H7 (cell line): Measurements from ENCODE around the gene EPHB2. TPM values are rescaled to one million over a fixed set of nuclear protein-coding genes. Genes with fewer than 3 reads are reported as not detected.

Experiments
- DNase-seq: peaks from one replicate; pipeline ENCODE4 v3.0.0; 2012
- H3K27me3 ChIP-seq: 2 replicates; pipeline ENCODE4 v1.6.0; 2011; ENCODE audit warnings: mild to moderate bottlenecking, low read length; ENCODE audit not compliant: control insufficient read depth, insufficient read depth
- H3K36me3 ChIP-seq: replicated peaks from 2 replicates; pipeline ENCODE4 v1.5.1; 2011; ENCODE audit warnings: low read length; ENCODE audit not compliant: control insufficient read depth, insufficient read depth
- H3K4me3 ChIP-seq: 2 replicates; pipeline ENCODE4 v1.5.1; 2011; ENCODE audit warnings: low read depth, mild to moderate bottlenecking, control low read depth, low read length, moderate library complexity; ENCODE audit not compliant: insufficient read depth
- total RNA-seq: library from RNA; depleted of rRNA; stranded (reverse); fragments of >200 nt; shearing (Covaris generic); gene quantifications from 2 replicates; pipeline ENCODE4 v1.2.3, GENCODE V29; 2014

EPHB2 gene
- total RNA-seq, 1 experiment from 2014 or later: 14.8 TPM

GRCh38 chr1:22850281-22850680 is 139.6 kb downstream of the EPHB2 start:
- Histone ChIP-seq H3K36me3 (no peaks in the 10 kb centered on the region), H3K27me3 (no peaks in the 10 kb centered on the region), H3K4me3 (no peak overlapping the region)
- DNase-seq: no peak

DNA sequence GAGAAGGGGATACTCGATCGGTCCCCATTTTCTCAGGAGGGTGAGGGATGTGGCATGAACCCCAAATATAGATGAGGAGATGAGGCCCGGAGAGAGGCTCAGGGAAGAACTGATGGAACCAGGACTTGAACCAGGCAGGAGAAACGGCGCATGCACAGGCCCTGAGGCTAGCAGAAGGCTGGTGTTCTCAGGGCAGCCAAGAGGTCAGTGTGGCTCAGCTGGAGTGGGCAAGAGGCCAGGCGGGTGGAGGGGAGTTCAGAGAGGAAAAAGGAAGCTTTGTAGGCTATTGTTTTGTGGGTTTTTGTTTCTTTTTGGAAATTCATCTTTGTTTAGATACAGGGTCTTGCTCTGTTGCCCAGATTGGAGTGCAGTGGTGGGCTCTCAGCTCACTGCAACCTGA is 140.0 kb downstream of the EPHB2 start:
- Histone ChIP-seq H3K4me3 (no peak overlapping the region), H3K36me3 (no peaks in the 10 kb centered on the region), H3K27me3 (no peaks in the 10 kb centered on the region)
- DNase-seq: no peak

DNA sequence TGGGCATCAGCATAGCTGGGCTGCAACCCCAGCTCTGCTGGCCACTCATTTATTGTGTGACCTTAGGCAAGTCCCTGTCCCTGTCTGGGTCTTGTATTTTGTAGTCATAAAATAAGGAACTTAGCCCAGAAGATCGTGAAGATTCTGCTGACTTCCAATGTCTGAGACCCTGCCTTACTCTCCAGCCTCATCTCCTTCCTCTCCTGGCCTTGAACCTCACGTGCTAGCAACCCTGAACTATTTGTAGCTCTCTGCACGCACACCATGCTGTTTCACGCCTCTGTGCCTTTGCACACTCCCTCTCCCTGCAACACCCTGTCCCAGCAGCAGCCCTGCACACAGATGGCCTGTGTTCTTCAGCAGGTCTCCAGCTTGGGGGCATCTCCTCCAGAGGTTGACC is 140.9 kb downstream of the EPHB2 start:
- no peak for DNase-seq
- Histone ChIP-seq H3K27me3 (no peaks in the 10 kb centered on the region), H3K36me3 (no peaks in the 10 kb centered on the region), H3K4me3 (no peak overlapping the region)

- Histone ChIP-seq H3K36me3 (no peaks in the 10 kb centered on the region), H3K4me3 (no peak overlapping the region), H3K27me3 (no peaks in the 10 kb centered on the region)
- no peak for DNase-seq
Measured at GRCh38 chr1:22852144-22852655, 141.6 kb downstream of the EPHB2 start.

GRCh38 chr1:22853651-22854185 is 143.1 kb downstream of the EPHB2 start:
- Histone ChIP-seq H3K36me3 (no peaks in the 10 kb centered on the region), H3K27me3 (no peaks in the 10 kb centered on the region), H3K4me3 (no peak overlapping the region)
- DNase-seq: no peak

DNA sequence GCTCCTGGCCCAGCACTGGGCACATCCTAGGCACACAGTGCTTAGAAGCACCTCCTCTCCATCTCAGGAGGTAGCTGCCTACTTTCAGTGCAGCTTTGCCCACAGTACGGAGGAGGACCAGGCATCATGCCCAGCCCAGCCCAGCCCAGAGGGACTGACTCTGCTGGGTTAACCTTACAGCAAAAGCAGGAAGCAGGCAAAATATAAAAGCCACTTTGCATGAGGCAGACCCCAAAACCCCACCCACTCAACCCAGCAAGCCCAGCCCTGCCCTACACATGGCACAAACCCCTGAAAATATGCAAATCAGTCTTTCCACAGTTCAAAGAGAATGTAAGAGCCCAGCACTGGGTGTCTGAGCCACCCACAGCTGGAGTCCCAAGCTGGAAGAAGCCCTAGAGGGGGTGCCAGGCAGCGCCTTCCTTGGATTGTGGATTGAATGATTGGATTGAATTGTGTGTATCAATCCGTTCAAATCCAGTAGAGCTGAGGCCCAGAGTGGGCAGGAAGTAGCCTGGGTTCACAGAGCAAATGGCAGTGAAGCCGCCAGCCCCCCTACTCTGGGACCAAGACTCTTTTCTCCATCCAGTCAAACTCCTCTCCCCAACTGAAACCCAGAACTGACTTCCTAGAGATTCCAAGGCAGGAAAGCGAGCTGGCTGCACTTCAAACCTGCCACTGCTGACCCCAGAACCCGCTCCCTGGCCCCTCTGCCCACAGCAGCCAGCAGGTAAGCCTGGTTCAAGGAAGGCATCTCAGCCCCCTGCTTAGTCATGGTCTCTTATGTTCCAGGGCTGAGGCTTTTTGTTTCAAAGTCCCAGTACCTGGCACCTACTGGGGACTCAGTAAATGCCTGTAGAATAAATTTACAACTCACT is 144.3 kb downstream of the EPHB2 start:
- no peak overlapping the region for H3K4me3 ChIP-seq
- H3K27me3 ChIP-seq: no peaks in the 10 kb centered on the region
- DNase-seq: no peak
- no peaks in the 10 kb centered on the region for H3K36me3 ChIP-seq

- H3K4me3 ChIP-seq: no peak overlapping the region
- no peaks in the 10 kb centered on the region for H3K36me3 ChIP-seq
- H3K27me3 ChIP-seq: no peaks in the 10 kb centered on the region
- no peak for DNase-seq
Measured at GRCh38 chr1:22855668-22856606, 145.3 kb downstream of the EPHB2 start.

DNA sequence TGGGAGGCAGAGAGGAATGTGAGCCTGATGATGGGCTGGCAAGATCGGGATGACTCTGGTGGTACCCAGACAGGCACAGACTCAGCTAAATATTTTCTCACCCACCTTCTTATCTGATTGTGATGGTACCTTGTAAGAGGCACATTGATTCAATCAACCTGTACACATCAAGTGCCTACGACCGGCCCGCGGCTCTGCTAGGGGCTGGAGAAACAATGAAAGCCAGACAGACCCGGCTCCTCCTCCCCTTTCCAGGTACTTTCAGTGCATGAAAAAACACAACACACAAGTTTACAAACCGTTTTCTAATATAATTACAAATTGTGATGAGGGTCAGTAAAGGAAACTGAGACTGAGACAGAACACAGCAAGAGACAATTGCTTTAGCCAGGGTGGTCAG is 147.0 kb downstream of the EPHB2 start:
- no peak overlapping the region for H3K4me3 ChIP-seq
- H3K36me3 ChIP-seq: no peaks in the 10 kb centered on the region
- DNase-seq: no peak
- no peaks in the 10 kb centered on the region for H3K27me3 ChIP-seq

GRCh38 chr1:22860414-22860800 is 149.8 kb downstream of the EPHB2 start:
- Histone ChIP-seq H3K36me3 (no peaks in the 10 kb centered on the region), H3K27me3 (no peaks in the 10 kb centered on the region), H3K4me3 (no peak overlapping the region)
- no peak for DNase-seq

DNA sequence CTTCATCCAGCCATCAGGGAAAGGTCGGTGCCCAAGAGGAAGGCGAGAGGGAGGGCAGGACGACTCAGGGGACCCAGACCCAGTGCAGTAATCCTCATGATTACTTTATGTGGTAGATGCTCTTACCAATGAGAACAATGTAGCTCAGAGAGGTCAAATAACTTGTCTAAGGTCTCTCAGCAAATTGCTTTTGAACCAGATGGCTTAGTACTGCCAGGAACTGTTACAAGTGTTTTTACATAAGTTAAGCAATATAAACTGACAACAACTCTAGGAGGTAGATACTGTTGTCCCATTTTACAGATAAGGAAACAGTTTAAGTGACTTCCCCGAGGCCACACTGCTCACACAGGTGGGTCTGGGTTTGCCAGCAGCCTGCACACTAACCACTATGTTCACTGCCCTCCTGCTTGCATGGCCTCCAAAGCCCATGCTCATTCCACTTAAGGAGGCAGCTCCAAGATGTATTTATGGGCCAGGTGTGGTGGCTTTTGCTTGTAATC is 150.3 kb downstream of the EPHB2 start:
- Histone ChIP-seq H3K36me3 (no peaks in the 10 kb centered on the region), H3K27me3 (no peaks in the 10 kb centered on the region), H3K4me3 (no peak overlapping the region)
- DNase-seq: no peak

DNA sequence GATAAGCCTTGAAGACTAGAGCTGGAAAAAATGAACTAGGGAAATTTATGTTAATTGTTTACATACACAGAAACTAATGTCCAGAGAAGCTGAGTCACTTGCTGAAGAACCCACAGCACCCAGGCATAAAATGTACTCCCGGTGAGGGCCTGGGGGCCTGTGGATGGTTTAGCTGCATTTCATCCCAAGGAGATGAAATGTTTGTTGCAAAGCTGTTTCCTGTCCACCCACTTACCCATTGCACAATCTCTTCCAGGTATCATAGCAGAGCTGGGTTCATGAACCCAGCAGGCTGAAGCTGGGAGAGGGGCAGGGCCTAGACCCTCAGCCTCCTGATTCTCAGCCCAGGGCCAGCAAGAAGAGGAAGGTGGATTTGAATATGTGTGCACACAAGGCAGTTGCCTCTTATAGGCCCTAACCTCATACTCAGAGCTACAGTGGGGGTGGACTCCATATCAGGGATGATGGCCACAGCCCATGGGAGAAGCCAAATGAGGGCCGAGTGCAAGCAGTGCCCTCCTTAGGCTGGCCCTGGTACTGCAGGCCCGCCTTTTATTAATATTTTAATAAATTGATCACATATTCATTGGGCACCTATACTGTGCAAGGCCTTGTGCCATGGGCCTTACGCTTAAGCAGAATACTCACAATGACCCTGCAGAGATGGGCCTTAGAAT is 151.3 kb downstream of the EPHB2 start:
- H3K4me3 ChIP-seq: no peak overlapping the region
- H3K36me3 ChIP-seq: no peaks in the 10 kb centered on the region
- DNase-seq: peak; percentile 87
- H3K27me3 ChIP-seq: no peaks in the 10 kb centered on the region

DNA sequence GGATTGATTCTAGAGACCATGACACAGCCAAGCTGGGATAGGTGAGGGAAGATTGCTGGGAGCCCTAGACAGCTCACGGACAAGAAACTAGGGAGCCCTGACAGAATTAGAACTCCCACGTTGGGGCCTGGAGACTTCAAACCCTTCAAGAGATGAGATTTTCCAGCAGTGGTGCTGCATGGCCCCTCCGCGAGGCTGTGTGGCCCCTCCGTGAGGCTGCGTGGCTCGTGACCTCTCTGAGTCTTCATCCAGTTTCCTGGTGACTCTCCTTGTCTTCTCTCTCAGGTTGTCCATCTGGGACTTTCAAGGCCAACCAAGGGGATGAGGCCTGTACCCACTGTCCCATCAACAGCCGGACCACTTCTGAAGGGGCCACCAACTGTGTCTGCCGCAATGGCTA is 152.1 kb downstream of the EPHB2 start:
- Histone ChIP-seq H3K27me3 (no peaks in the 10 kb centered on the region), H3K36me3 (no peaks in the 10 kb centered on the region), H3K4me3 (no peak overlapping the region)
- no peak for DNase-seq

- no peak for DNase-seq
- Histone ChIP-seq H3K36me3 (no peaks in the 10 kb centered on the region), H3K27me3 (no peaks in the 10 kb centered on the region), H3K4me3 (no peak overlapping the region)
Measured at GRCh38 chr1:22863766-22864165, 153.1 kb downstream of the EPHB2 start.

GRCh38 chr1:22864886-22865285 is 154.2 kb downstream of the EPHB2 start:
- no peak for DNase-seq
- H3K4me3 ChIP-seq: no peak overlapping the region
- no peaks in the 10 kb centered on the region for H3K27me3 ChIP-seq
- H3K36me3 ChIP-seq: no peaks in the 10 kb centered on the region
